Rectal smooth muscle tissue (tissue), 1 donor: Measurements from ENCODE around the gene TADA3.
A peak's percentile ranks its signal among the peaks of the same experiment; 100 is the strongest.

ENCODE experiments used
- H3K27ac ChIP-seq: one replicate; pipeline ENCODE4 v1.7.0; 2013; ENCODE audit warnings: low read depth, low read length, inconsistent platforms
- H3K27me3 ChIP-seq: one replicate; pipeline ENCODE4 v1.7.0; 2013; ENCODE audit warnings: low read length; ENCODE audit not compliant: control insufficient read depth, insufficient read depth
- H3K36me3 ChIP-seq: one replicate; pipeline ENCODE4 v1.7.0; 2013; ENCODE audit warnings: low read length; ENCODE audit not compliant: control insufficient read depth, insufficient read depth
- H3K4me1 ChIP-seq: one replicate; pipeline ENCODE4 v1.7.0; 2013; ENCODE audit warnings: low read length; ENCODE audit not compliant: control insufficient read depth, insufficient read depth
- H3K4me3 ChIP-seq: one replicate; pipeline ENCODE4 v1.7.0; 2013; ENCODE audit warnings: low read length
- H3K9ac ChIP-seq: one replicate; pipeline ENCODE4 v1.7.0; 2013; ENCODE audit warnings: low read length

Gene TADA3, protein sequence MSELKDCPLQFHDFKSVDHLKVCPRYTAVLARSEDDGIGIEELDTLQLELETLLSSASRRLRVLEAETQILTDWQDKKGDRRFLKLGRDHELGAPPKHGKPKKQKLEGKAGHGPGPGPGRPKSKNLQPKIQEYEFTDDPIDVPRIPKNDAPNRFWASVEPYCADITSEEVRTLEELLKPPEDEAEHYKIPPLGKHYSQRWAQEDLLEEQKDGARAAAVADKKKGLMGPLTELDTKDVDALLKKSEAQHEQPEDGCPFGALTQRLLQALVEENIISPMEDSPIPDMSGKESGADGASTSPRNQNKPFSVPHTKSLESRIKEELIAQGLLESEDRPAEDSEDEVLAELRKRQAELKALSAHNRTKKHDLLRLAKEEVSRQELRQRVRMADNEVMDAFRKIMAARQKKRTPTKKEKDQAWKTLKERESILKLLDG

DNA sequence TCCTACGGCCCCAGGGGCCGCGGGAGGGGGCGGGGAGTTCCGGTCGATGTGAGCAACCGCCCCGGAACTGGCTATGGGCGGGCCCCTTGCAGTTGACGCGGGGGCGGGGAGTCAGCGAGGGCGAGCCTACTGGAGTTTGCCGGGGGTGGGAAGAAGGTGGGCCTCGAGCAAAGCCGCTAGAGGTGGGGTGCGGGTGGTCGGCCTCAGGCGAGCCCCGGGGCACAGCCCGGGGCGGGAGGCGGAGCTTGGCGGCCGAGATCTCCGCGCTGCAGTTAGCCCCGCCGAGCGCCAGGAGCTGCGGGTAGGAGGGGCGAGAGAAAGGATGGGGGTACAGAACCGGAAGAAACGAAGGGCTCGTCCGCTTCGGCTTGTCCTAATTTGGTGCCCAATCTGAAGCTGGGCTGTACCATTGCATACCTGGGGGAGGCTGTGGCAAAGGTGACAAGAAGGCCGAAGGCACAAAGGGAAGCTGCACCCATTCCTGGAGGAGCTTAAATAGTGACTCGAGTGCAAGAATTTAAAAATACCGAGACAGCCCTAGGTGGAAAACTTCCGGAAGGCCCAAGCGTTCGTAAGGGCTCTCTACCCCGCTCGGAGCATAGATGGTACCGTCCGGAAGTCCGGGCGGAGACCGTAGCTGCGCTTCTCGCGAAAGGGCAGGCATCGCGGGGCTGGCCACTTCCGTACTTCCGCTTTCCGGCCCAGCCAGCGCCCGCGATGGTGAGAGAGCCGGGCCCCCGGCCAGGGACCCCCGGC lies at the start of gene TADA3, which contains the start of gene ARPC4:
Gene TADA3 (minus strand): TSS at position 69 of the 756 bp plus-strand sequence. CDS start 1,007 bp downstream, outside the sequence.
Gene ARPC4 (plus strand): TSS at position 678 of the 756 bp plus-strand sequence. CDS start 40 bp downstream, at position 718.
- no peaks in the 10 kb centered on the region for H3K27me3 ChIP-seq
- H3K9ac ChIP-seq: peak within 1 kb of the TSS; percentile 82
- H3K4me1 ChIP-seq: peaks cover 20% of the 10 kb centered on the region
- peak within 1 kb of the TSS; percentile 90 for H3K4me3 ChIP-seq
- peak within 1 kb of the TSS; percentile 96 for H3K27ac ChIP-seq
- H3K36me3 ChIP-seq: peaks cover 13% of the 10 kb centered on the region

DNA sequence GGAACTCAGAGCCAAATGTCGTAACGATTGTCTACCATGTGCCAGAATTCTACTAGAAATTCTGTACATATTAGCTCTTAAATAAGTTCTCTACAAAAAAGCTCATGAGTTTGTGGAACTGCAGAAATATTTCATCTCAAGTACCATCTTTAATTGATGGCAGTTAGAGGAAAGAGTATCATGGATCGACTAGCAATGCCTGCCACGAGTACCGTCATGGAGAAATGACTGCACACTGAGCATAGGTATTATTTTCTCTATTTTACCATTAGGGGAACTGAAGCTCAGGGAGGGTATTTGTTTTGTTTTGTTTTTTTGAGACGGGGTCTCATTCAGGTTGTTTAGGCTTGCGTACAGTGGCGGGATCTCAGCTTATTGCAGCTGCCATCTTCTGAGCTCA lies 48.7 kb upstream of the TADA3 start:
- H3K27ac ChIP-seq: no peak overlapping the region
- H3K4me1 ChIP-seq: peaks cover 7% of the 10 kb centered on the region
- no peak overlapping the region for H3K9ac ChIP-seq
- no peak overlapping the region for H3K4me3 ChIP-seq
- H3K27me3 ChIP-seq: no peaks in the 10 kb centered on the region
- peaks cover 14% of the 10 kb centered on the region for H3K36me3 ChIP-seq

DNA sequence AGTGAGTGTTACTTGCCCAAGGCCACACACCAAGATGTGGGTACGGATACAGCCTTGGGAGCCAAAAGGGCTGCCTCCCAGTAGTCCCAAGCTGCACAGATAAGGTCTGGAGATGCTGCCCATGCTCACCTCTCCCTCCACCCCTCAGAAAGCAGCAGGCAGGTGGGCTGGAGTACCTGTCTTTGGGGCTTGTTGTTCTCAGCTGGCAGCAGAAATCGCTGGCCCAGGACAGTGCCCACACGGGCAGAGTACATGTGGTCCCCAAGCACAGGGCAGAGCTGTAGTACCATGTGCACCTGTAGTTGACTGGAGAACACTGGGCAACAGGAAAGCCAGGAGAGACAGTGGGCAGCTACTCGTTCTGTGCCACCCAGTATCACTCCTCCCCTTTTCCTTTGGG lies 46.6 kb upstream of the TADA3 start:
- Histone ChIP-seq H3K4me1 (peaks cover 4% of the 10 kb centered on the region), H3K4me3 (no peak overlapping the region), H3K9ac (no peak overlapping the region), H3K36me3 (peaks cover 23% of the 10 kb centered on the region), H3K27me3 (no peaks in the 10 kb centered on the region), H3K27ac (no peak overlapping the region)

DNA sequence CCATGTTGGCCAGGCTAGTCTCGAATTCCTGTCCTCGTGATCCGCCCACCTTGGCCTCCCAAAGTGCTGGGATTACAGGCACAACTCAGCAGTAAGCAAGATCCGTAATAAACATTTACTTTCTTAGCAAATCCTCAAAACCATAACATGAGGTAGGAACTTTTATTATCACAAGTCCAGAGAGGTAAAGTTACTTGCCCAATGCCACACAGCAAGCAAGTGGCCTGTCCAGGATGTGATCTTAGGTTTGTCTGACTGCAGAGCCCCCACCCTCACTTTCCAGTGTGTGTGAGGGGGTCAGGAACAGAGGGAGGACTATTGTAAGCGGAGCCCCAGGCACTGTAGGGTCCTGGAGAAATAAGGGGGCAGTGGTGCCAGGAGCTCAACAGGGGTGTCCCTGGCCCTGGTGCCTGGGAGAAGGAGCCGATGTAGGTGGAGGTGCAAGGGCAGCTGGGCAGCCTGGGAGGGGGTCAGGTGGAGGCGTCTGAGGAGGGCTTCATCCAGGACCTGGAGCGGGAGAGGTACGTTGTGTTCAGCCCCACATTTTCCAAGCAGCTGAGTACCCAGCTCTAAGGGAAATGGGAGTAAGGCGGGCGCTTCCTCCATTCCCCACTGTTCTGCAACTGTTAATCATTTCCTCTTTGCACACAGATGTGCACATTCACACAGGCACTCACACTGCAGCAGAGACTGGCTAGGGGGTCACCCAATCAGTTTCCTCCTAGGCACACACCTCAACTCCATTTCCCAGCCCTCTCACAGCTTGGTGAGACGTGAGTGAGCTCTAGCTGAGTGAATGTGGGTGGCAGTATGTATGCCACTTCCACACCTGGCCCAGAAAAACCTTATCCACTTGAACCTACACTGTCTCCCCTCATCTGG lies 45.7 kb upstream of the TADA3 start:
- H3K4me1 ChIP-seq: peaks cover 4% of the 10 kb centered on the region
- H3K27ac ChIP-seq: no peak overlapping the region
- H3K27me3 ChIP-seq: no peaks in the 10 kb centered on the region
- no peak overlapping the region for H3K9ac ChIP-seq
- no peak overlapping the region for H3K4me3 ChIP-seq
- peaks cover 28% of the 10 kb centered on the region for H3K36me3 ChIP-seq

DNA sequence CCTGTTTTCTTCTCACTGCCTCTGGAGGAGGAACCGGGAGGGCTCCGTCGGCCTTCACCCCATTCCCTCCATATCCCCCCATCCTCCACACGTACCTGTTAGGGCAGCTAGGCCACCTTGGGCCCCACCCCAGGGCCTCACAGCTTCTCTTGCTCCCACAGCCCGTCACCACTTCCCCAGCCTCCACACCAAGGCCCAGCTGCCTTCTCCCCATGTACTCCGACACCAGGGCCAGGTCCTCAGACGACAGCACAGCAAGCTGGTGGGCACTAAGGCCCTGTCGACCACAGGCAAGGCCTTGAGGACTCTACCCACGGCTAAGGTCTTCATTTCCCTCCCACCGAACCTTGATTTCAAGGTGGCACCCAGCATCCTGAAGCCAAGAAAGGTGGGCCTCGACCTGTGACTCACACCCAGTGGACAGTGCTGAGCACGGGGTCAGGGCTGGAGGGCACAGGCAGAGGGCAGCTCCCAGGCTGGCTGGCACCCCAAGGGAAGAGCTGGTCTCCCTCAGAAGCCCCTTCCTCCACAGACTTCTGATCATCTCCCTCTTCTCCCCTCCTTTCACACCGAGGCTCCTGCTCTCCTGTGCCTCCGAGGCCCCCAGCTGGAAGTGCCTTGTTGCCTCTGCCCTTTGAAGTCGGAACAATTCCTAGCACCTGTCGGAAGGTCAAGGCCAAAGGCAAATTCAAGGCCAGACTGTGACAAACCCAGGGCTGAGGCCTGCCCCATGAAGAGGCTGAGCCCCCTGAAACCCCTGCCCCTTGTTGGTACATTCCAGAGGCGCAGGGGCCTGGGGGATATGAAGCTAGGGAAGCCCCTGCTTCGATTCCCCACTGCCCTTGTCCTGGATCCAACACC lies 42.5 kb upstream of the TADA3 start:
- H3K9ac ChIP-seq: no peak overlapping the region
- H3K4me3 ChIP-seq: no peak overlapping the region
- H3K27ac ChIP-seq: no peak overlapping the region
- peaks cover 28% of the 10 kb centered on the region for H3K36me3 ChIP-seq
- H3K27me3 ChIP-seq: no peaks in the 10 kb centered on the region
- H3K4me1 ChIP-seq: no peaks in the 10 kb centered on the region

DNA sequence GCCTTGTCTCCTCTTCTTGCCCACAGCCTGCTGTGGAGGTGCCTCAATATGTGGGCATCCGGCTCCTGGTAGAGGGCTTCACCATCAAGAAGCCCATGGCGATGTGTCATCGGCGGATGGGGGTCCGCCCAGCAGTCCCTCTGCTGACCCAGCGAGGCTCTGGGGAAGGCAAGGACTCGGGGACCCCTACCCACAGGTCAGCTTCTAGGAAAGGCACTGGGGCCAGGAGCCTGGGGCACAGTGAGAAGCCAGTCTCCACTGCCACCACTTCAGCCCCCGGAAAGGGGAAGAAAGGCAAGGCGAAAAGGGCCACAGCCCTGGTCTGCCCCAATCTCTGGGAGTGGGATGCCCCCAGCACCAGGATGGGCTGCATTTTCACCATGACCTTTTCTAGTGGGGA lies 40.8 kb upstream of the TADA3 start:
- peaks cover 22% of the 10 kb centered on the region for H3K36me3 ChIP-seq
- no peaks in the 10 kb centered on the region for H3K4me1 ChIP-seq
- no peak overlapping the region for H3K27ac ChIP-seq
- H3K4me3 ChIP-seq: no peak overlapping the region
- no peaks in the 10 kb centered on the region for H3K27me3 ChIP-seq
- no peak overlapping the region for H3K9ac ChIP-seq

DNA sequence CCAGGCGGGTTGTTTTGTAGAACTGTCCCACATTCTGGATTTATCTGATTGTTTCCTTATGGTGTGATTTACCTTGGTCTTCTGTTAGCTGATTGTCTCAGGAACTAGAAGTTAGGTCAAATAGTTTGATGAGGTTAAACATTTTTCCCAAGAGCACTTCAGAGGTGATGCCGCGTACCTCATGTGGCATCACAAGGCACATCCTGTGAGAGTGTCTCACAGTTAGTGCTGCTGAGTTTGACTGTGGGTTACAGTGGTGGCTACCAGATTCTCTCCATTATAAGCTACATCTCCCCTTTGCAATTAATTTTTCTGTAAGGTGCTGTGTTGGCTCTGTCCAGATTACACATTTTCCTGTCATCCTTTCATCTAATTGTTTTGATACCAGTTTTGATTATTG lies 39.0 kb upstream of the TADA3 start:
- no peaks in the 10 kb centered on the region for H3K27me3 ChIP-seq
- H3K9ac ChIP-seq: no peak overlapping the region
- H3K4me1 ChIP-seq: no peaks in the 10 kb centered on the region
- peaks cover 22% of the 10 kb centered on the region for H3K36me3 ChIP-seq
- H3K27ac ChIP-seq: no peak overlapping the region
- H3K4me3 ChIP-seq: no peak overlapping the region

DNA sequence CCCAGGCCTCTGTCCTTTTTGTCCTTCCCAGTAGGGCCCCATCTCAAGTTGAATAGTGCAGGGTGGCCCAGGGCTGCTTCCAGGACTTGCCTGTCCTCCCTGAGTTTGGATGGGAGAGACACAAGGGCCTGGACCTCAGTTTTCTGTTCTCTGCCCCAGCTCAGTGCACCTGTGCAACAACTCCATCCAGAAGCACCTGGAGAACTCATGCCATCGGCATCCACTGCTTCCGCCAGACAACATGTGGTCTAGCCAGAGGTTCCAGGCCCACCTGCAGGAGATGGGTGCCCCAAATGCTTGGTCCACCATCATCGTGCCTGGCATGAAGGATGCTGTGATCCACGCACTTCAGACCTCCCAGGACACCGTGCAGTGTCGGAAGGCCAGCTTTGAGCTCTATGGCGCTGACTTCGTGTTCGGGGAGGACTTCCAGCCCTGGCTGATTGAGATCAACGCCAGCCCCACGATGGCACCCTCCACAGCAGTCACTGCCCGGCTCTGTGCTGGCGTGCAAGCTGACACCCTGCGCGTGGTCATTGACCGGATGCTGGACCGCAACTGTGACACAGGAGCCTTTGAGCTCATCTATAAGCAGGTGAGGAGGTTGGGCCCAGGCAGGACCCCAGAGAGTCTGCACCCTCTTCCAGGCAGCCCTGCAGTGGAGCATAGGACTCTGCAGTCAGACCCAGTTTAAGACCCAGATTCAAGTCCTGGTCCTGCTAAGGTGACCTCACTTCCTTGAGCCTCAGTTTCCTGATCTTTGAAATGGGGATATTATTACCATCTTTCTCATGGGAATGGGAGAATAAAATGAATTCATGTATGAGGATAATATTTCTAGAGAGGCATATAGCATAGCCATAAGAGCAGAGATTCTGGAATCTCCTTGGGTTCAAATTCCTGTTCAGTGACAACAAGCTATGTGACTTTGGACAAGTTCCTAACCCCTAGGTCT lies 36.8 kb upstream of the TADA3 start:
- Histone ChIP-seq H3K9ac (no peak overlapping the region), H3K36me3 (peaks cover 12% of the 10 kb centered on the region), H3K27me3 (no peaks in the 10 kb centered on the region), H3K4me1 (no peaks in the 10 kb centered on the region), H3K4me3 (no peak overlapping the region), H3K27ac (no peak overlapping the region)

DNA sequence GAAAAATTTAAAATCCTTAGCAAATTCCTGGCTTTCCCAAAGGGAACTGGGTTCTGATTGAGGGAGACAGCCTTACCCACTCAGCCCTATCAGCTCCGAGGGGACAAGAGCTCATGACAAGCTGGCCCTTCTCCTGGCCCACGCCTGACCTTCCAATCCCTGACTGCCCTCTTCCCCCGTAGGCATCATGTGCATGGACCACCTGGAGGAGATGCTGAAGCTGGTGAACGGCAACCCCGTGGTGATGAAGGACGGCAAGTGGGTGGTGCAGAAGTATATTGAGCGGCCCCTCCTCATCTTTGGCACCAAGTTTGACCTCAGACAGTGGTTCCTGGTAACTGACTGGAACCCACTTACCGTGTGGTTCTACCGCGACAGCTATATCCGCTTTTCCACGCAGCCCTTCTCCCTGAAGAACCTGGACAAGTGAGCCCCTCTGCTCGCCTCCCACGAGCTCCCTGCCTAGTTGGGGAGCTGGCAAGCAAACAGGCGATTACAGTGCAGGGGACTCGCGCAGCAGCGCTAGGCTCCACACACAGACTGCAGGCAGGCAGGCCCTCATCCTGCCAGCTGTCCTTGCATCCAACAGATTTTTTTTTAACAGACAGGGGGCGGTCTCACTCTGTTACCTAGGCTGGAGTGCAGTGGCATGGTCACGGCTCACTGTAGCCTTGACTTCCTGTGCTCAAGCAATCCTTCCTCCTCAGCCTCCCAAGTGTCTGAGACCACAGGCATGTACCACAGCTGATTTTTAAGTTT lies 34.7 kb upstream of the TADA3 start:
- H3K36me3 ChIP-seq: no peaks in the 10 kb centered on the region
- H3K27me3 ChIP-seq: no peaks in the 10 kb centered on the region
- no peak overlapping the region for H3K9ac ChIP-seq
- H3K27ac ChIP-seq: no peak overlapping the region
- no peaks in the 10 kb centered on the region for H3K4me1 ChIP-seq
- no peak overlapping the region for H3K4me3 ChIP-seq

DNA sequence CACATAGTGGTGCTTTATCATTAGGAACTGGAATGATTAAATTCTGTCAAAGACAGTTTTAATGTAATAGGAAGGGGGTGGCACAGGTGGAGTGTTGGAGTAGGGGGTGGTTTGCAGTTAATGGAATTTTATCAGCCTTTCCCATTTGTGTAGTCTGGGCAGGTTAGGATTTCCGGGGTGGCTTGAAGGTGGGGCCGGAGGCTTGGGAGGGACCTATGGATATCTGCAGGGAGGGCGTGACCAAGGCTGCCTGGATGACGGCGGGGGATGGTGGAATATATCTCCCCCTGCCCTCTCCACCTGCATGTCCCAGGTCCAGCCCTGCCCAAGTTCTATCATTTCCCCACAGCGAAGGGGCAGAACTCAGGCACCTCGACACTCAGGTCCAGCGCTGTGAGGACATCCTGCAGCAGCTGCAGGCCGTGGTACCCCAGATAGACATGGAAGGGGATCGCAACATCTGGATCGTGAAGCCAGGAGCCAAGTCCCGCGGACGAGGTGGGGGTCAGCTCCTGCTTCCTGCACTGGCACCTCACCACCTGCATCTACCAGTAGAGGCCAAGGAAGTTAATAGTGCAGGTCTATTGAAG lies 33.3 kb upstream of the TADA3 start:
- no peak overlapping the region for H3K4me3 ChIP-seq
- no peaks in the 10 kb centered on the region for H3K4me1 ChIP-seq
- no peak overlapping the region for H3K27ac ChIP-seq
- no peaks in the 10 kb centered on the region for H3K27me3 ChIP-seq
- no peak overlapping the region for H3K9ac ChIP-seq
- H3K36me3 ChIP-seq: no peaks in the 10 kb centered on the region
